Fibroblast of skin of left biceps (primary cell): ENCODE data around the gene RMND5A.

Experiments
- DNase-seq, 2 experiments: peaks; one replicate each; pipeline ENCODE4 v3.0.0-alpha.2; 2013; ENCODE audit warnings: low read depth in 2 of 2

Gene RMND5A

GRCh38 chr2:86765310-86765695 lies 45.2 kb downstream of the RMND5A start:
- DNase-seq = no peak

- no peak for DNase-seq
Measured at GRCh38 chr2:86768189-86768949, 48.3 kb downstream of the RMND5A start.

DNA sequence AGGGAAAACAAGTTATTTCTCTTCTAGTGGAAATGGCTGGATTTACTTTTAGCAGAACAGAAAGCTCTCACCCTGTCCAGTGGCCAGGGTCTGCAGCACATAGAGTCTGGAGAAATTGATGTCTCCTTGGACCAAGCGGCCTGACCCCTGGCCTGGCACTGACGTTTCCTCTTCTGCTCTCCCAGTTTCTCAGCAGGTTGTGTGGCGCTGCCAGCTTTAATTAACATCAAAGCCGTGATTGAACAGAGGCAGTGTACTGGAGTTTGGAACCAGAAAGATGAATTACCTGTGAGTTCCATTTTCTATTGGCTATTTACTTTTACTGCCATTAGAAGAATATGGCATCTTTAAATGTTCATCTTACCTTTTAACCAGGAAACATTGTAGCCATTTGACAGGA lies 49.7 kb downstream of the RMND5A start:
- DNase-seq = no peak

DNA sequence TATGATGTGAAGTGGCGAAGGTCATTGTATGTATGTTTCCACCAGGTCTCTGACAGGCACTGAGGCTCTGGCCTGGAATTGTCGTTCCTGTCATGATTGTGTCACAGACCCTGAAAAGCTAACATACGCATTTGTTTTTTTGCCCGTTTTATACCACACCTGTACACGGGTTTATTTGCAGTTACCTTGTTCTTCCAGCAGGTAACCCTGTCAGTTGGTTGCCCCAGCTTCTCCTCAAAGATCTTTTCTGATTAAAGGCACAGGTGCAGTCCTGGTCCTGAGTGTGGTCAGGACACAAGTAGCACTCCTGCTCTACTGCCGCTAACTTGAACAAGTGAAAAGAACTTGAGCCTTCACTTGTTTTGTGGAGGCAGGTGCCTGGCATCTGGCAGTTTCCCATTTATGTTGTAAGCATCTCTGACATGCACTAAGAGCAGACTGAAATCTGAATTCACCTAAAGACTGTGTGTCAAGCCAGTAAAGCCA lies 50.8 kb downstream of the RMND5A start:
- no peak for DNase-seq

- DNase-seq = no peak
Measured at GRCh38 chr2:86772611-86773010, 52.5 kb downstream of the RMND5A start.

GRCh38 chr2:86774862-86775261 lies 54.8 kb downstream of the RMND5A start:
- DNase-seq = no peak

- no peak for DNase-seq
Measured at GRCh38 chr2:86775338-86775737, 55.2 kb downstream of the RMND5A start.

DNA sequence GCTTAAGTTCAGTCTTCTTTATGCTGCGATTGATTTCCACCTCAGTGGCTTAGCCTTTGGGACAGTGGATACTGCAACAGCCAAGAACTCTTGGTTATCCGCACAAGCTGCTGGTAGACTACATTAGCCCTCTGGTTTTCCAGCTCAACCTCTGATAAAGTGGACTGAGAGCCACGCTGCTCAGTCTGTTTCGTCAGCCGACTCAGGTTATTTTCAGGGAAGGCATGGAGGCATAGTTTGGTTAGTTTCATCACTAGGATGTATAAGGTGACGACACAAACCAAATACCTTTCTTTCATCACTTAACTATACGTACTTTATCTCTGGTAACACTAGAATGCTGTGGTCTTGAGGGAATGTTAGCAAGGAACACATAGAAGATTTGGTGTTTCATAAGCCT lies 56.4 kb downstream of the RMND5A start:
- DNase-seq = no peak

DNA sequence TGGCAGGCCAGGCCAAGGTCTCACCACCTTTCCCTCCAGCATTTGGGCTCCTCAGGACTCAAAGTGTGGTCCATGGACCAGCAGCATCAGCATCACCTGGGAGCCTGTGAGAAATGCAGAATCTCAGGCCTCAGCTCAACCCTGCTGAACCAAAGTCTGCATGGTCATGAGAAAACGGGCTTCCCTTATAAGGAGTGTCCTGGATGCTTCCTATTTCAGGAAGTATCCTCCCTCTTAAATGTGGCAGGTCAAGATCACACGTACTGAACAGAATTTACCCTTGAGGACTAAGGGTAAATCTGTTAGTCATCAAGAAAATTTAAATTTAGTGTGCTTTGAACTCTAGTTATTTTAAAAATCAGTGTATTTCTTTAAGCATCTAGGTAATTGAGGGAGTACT lies 58.9 kb downstream of the RMND5A start:
- no peak for DNase-seq

DNA sequence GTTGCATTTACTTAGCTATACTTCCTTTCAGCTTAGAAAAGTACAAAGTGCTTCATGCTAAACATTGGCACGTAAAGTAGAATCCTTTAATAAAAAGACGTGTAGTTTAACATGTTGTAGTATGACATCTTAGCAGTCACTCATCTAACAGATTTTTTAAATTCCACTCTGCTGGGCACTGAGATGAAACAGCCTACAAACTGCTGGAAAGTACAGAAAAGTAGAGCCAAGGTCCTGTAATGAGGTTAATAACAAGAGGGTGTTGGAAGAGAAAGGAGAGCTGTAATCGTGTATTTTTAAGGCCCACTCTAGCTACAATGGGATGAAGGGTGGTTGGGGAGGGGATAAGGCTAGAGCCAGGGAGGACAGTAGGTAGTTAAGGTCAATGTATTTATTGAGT lies 59.9 kb downstream of the RMND5A start:
- DNase-seq = no peak

DNA sequence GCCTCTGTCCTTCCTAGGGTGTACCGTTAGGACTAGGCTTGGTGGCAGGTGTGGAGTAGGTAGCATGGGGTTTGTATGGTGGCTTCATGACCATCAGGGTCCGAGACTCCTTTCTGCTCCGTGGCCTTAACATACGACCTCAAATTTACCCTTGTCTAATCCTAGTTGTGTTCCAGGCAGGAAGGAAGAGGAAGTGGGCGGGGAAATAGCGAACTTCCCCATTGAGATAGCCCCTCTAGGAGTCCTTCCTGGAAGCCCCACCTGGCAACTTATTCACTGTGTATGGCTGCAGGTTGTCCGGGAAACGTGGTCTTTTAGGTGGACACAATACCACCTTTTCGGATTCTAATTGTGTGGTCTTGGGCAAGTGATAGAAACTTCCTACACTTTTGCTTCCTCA lies 61.3 kb downstream of the RMND5A start:
- no peak for DNase-seq

GRCh38 chr2:86782748-86783147 lies 62.7 kb downstream of the RMND5A start:
- no peak for DNase-seq

DNA sequence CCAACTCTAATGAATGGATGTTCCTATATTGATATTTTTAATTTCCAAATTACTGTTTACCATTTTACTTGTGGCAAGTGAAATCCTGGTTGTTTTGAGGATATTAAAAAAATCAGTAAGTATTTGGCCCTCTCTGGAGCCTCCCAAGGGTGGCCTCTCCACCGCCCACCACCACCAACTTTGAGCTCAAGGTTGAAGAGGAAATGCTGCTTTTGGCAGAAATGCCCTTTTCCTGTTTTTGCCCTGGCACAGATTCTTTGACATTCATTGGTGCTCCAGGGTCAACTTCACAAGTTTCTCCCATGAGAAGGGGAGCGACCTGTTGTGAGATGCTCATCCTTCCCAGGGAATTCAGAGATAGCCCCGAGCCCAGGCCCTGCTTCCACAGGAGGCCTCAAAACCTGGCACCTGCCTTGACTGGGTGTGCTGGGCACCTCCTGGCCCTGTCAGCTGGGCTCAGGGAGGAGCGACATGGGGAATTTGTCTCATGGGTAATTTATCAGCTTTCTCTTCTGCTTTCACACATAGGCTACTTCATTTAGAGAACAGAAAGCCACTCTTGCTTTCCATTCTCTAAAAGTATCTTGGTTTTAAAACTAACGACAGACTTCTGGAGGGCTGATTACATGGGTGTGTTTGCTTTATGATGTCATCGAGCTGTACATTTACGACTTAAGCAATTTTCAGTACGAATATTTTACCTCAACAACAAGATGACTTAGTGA lies 63.7 kb downstream of the RMND5A start:
- no peak for DNase-seq

- no peak for DNase-seq
Measured at GRCh38 chr2:86785456-86785855, 65.4 kb downstream of the RMND5A start.

- no peak for DNase-seq
Measured at GRCh38 chr2:86786001-86786536, 66.0 kb downstream of the RMND5A start.

DNA sequence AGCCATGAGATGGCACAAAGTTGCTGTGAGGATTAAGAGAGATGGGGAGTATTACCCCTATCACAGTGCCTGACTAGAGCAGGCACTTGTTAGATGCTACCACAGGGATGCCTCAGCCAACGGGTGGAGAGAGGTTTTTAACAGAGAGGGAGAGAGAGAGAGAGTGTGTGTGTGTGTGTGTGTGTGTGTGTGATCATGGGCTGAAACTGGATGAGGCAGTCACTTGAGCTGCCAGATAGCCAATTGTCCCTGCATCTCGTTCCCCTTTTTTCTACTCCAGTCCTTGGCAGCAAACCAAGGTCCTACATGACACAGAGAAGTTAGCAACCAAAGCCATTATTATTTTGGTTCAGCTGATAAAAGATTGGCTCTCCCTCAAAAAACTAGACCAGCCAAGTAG lies 67.6 kb downstream of the RMND5A start:
- DNase-seq = no peak

DNA sequence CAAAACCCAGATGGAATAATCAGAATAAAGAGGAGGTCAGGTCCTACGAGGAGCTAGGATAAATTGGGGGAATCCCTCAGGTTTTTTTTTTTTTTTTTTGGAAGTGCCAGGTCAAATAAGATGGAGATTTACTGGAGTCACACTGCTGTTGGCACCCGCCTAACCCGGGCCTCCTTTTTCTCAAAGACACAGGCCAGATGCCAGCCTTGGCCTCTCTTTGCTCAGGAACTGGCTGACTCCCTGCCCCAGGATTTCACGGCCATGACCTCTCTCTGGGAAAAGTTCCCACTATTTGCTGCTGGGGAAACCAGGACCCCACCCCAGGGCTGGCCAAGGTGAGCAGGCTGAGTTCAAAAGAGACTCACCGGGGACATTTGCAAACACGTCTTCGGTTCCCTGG lies 68.1 kb downstream of the RMND5A start:
- no peak for DNase-seq

GRCh38 chr2:86788881-86789686 lies 69.0 kb downstream of the RMND5A start:
- no peak for DNase-seq

DNA sequence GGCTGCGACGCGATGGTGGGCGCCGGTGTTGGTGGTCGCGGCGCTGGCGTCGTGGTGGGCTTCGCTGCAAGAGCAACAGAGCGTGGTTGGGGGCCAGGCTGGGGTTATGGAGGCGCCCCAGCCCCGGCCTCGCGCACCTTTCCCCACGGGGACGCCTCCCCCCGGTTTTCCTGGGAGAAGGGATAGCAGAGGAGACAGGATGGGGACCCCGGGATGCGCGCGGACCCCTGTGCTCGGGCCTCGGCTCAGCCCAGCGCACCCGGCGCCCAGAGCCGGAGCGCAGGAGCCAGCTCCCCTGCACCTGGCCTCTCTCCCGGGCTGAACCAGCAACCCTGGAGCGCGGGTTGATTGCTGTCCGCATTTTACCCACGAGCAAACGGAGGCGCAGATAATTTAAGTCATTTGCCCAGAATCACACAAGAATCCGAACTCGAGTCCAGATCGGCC lies 69.6 kb downstream of the RMND5A start:
- DNase-seq = no peak

- no peak for DNase-seq
Measured at GRCh38 chr2:86790134-86790675, 70.1 kb downstream of the RMND5A start.

- no peak for DNase-seq
Measured at GRCh38 chr2:86790676-86791572, 70.8 kb downstream of the RMND5A start, which contains the start of gene CD8A. TSS of gene CD8A (minus strand) at chr2:86790913. CDS start at chr2:86790825, 88 bp downstream.
